Lower leg skin (tissue), 3 donors: ENCODE results near the gene MAP3K14.

Experiments used
- POLR2A ChIP-seq, 2 donors: fragments of 450-650 bp; IDR thresholded peaks; one replicate each; pipeline ENCODE4 v1.6.1; 2016 to 2017; ENCODE audit warnings: antibody characterized with exemption in 2 of 2, mild to moderate bottlenecking in 1 of 2, moderate library complexity in 1 of 2
- TF ChIP-seq, protein P1 (sequence below), 3 donors: fragments of 450-650 bp; IDR thresholded peaks; one replicate each; pipeline ENCODE4 v1.5.1; 2016; ENCODE audit warnings: antibody characterized with exemption in 3 of 3, mild to moderate bottlenecking in 3 of 3, moderate library complexity in 2 of 3

DNA sequence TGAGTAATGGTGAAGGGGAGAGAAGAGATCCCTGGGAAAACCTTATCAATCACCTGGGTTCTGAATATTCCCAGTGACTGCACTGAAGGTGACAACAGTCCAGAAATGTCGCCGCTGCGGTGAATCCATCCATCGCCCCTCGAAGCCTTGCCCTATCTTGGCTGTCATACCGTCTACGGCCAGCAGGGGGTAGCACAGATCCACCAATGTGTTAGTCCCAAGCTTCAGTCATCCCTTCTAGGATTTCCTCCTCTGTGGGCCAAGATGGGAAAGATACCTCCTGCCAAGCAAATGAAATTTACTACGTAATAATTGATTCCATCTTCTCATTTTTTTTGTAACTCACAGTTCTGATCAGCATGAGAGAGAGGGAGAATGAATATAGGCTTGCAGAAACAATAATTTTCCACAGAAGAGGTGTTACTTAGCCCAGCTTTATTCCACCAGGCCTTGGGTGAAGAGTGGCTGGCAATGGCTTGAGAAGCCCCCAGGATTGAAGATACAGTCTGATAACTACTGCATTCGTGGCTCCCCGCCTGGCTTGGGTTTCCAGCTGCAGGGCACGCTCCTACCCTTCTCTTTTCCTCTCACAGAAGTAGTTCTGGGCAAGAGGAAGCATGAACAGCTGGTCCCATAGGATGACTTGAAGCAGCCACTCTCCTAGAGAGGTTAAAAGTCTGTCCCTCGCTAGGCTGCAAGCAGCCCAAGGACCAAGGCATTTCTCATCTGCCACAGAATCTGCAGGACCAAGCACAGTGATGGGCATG, 97.7 kb downstream of the MAP3K14 start:
- TF ChIP-seq, protein P1, sequence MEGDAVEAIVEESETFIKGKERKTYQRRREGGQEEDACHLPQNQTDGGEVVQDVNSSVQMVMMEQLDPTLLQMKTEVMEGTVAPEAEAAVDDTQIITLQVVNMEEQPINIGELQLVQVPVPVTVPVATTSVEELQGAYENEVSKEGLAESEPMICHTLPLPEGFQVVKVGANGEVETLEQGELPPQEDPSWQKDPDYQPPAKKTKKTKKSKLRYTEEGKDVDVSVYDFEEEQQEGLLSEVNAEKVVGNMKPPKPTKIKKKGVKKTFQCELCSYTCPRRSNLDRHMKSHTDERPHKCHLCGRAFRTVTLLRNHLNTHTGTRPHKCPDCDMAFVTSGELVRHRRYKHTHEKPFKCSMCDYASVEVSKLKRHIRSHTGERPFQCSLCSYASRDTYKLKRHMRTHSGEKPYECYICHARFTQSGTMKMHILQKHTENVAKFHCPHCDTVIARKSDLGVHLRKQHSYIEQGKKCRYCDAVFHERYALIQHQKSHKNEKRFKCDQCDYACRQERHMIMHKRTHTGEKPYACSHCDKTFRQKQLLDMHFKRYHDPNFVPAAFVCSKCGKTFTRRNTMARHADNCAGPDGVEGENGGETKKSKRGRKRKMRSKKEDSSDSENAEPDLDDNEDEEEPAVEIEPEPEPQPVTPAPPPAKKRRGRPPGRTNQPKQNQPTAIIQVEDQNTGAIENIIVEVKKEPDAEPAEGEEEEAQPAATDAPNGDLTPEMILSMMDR (IDR thresholded peaks at IDR 0.05), result peak in 1 of 3 donors; percentile 98
- no peak for TF ChIP-seq POLR2A (IDR thresholded peaks at IDR 0.05)
